GM21528 (cell line): Measurements from ENCODE around the gene ZP3.
A peak's percentile ranks its signal among the peaks of the same experiment; 100 is the strongest.
"Not testable (repeated sequence)": the region's sequence is repeated elsewhere in the genome, so short reads cannot be mapped to it uniquely, and the experiment has no call there.

Experiments used
- ATAC-seq: cut with Tn5 transposase; IDR thresholded peaks from one replicate; pipeline ENCODE4 v1.9.1; 2021; ENCODE audit warnings: mild to moderate bottlenecking, moderate library complexity; ENCODE audit not compliant: unreplicated experiment, low FRiP score

The ZP3 gene

DNA sequence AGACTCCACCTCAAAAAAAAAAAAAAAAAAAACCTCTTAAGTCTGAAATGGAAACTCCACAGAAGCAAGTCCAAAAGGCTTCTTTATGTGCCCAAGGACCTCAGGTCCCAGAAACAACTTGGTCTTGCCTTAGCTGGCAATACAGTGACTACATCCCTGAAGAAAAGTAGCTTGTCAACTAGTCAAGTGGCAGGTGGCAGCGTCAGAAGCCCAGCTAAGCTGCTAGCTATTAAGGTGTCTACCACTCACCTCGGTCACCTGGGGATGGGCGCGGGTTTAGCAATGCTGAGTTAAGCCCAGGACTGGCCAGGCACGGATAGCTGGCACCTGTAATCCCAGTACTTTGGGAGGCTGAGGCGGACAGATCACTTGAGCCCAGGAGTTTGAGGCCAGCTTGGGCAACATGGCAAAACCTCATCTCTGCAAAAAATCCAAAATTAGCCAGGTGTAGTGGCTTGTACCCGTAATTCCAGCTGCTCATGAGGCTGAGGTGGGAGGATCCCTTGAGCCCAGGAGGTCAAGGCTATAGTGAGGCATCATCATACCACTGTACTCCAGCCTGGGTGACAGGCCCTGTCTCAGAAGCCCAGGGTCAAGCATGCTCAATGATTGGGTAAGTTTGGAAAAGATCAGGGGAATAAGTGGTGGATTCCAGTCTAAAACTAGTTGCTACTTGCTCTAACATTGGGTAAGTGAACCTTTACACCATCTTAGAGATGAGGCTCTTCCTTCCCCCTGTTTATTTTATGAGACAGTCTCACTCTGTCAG is 14.6 kb downstream of the ZP3 start:
- ATAC-seq = not testable (repeated sequence)

GRCh38 chr7:76440404-76440803 is 15.7 kb downstream of the ZP3 start:
- not testable (repeated sequence) for ATAC-seq

- ATAC-seq = not testable (repeated sequence)
Measured at GRCh38 chr7:76441792-76442191, 17.0 kb downstream of the ZP3 start.

DNA sequence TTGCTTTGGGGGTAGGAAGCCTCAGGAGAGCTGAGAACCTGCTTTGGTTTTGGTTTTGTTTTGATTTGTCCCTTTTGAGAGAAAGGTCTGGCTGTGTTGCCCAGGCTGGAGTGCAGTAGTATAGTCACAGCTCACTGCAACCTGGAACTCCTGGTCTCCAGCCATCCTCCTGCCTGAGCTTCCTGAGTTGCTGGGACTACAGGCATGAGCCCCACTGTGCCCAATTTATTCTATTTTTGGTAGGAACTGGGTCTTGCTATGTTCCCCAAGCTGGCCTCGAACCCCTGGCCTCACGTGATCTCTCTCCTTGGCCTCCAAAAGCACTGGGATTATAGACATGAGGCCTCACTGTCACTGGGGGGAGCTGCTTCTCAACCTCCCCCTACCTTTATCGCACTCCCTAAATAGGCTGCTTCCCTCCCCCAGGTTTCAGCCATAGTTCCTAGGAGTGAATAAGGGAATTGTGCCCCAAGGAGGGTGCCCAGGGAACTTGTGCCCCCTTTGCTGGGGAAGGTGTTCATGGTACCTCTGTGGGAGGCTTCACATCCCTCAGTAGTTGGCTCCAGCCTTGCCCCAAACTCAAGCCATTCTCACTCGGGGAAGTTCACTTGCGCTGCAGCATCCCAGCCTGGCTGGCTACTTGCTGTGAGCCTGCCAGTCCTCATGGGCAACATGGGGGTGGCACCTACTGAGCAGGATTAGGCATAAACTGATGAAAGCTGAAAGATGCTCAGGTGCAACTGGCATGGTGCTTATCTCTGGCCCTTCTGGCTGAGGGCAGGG is 18.1 kb downstream of the ZP3 start:
- ATAC-seq = not testable (repeated sequence)

DNA sequence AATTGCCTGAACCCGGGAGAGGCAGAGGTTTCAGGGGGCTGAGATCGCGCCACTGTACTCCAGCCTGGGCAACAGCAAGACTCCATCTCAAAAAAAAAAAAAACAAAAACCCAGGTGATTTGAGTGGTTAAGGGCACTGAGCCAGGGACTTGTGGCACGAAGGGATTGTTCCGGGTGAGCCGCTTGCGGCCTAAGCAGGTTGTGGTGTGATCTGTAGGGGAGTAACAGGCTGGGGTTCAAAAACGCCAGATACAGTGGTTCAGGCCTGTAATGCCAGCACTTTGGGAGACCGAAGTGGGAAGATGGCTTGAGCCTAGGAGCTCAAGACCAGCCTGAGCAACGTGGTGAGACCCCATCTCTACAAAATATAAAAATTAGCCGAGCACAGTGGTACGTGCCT is 19.1 kb downstream of the ZP3 start:
- ATAC-seq = not testable (repeated sequence)

- ATAC-seq = peak; percentile 76
Measured at GRCh38 chr7:76445577-76446008, 20.8 kb downstream of the ZP3 start.

DNA sequence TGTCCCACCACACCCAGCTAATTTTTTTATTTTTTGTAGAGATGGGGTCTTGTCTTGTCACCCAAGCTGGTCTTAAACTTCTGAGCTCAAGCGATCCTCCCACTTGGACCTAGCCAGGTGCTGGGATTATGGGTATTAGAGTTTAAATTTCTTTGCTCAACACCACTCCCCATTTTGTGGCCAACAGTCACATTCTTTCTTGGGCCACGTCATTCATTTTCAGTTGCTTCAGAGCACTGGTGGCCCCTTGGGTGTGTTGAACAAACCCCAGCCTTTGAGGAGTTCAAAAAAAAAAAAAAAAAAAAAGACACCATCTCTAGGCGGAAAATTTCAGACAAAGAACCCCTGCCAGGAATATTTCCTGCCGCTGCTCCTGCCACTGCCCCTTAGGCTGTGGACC is 32.3 kb downstream of the ZP3 start:
- not testable (repeated sequence) for ATAC-seq

- ATAC-seq = not testable (repeated sequence)
Measured at GRCh38 chr7:76458504-76458903, 33.8 kb downstream of the ZP3 start.

DNA sequence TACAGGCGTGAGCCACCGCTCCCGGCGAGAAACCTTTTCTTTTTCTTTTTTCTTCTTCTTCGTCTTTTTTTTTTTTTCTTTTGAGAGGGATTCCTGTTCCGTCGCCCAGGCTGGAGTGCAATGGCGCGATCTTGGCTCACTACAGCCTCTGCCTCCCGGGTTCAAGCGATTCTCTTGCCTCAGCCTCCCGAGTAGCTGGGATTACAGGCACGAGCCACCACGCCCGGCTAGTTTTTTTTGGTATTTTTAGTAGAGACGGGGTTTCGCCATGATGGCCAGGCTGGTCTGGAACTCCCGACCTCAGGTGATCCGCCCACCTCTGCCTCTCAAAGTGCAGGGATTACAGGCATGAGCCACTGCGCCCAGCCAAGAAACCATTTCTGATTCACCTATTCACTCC is 36.0 kb downstream of the ZP3 start:
- not testable (repeated sequence) for ATAC-seq

- ATAC-seq = peak; percentile 96
Measured at GRCh38 chr7:76461464-76462101, 36.8 kb downstream of the ZP3 start, which contains the start of gene DTX2. TSS of gene DTX2 (plus strand) at chr7:76461709. CDS start at chr7:76480510, 18,801 bp downstream.

DNA sequence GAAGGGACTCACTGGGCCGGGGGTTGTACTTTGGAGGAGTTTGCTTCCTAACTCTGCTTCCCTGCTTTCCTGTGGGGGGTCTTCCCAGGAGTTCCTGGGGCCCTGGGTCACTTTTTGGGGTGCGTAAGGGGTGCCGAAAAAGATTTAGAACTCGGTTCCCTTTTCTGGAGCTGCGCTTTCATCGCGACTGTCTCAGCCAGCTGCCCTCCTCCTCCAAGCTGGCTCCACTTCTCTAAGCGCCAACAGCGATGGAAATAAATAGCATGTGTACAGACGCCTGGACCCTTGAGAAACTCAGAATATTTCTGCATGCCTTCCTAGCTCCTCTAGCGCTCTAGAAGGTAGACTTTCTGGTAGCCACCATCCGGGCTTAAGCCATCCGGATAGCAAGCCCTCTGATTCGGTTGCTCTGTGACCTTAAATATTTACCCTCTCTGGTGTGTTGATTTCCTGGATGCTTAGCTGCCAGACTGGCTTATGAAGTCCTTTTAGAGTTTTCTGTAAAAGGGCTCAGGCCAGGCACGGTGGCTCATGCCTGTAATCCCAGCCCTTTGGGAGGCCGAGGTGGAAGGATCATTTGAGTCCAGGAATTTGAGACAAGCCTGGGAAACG is 37.6 kb downstream of the ZP3 start:
- not testable (repeated sequence) for ATAC-seq

GRCh38 chr7:76464959-76465358 is 40.2 kb downstream of the ZP3 start:
- not testable (repeated sequence) for ATAC-seq

DNA sequence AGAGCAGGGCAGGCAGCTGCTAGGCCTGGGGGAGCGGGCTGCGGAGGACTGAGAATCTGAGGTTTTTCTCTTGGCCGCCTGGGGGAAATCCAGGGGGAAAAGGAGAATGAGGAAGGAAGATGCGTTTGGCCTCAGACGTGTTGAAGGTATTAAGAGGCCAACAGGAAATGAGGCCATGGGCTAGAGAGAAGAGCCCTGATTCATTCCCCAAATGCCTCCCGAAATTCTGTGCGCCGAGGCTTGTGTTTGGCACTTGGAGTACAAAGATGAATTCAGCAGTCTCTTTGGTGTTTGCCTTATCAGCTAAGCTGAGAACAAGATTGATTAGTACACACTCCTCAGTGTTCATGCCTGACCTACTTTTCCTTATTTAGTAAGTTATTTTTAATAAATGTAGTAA is 41.2 kb downstream of the ZP3 start:
- ATAC-seq = not testable (repeated sequence)

- ATAC-seq = not testable (repeated sequence)
Measured at GRCh38 chr7:76467743-76468404, 43.1 kb downstream of the ZP3 start.

- ATAC-seq = not testable (repeated sequence)
Measured at GRCh38 chr7:76471556-76472221, 46.9 kb downstream of the ZP3 start.

GRCh38 chr7:76473097-76473496 is 48.3 kb downstream of the ZP3 start:
- ATAC-seq = not testable (repeated sequence)

DNA sequence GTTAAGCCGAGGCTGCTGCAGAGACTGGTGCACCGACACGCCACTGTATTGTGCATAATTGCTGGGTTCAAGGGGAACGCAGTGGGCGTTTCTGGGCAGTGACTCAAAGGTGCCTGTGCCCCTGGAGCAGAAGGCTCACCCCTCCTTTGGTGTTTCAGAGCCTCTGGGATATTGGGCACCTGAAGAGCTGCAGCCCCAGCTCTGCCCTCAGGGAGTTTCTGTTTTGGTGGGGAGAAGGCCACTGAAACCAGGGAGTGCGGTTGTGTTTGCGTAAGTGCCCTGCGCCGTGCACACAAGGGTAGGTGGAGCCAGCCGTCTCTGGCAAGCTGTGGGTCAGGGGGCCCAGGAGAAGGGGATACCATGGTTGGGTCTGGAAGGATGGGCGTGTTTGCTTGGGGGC is 51.5 kb downstream of the ZP3 start:
- not testable (repeated sequence) for ATAC-seq

GRCh38 chr7:76476742-76477474 is 52.2 kb downstream of the ZP3 start:
- ATAC-seq = not testable (repeated sequence)

DNA sequence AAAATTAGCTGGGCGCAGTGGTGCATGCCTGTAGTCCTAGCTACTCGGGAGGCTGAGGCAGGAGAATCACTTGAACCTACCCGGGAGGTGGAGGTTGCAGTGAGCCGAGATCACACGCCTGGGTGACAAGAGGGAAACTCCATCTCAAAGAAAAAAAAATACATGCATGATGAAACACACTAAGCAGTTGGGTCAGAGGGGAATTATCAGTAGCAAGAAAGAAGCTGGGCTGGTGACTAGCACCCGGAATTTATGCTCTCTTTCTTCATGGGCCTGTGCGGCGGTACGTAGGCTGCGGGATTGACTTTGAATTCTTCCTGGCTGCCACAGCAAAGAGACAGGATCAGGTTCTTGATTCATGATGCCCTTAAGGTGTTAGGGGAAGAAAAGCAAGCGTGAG is 54.9 kb downstream of the ZP3 start:
- ATAC-seq = not testable (repeated sequence)
